ENCODE results near the gene EXOC2.

Gene EXOC2

GRCh38 chr6:513961-514360 is 179.0 kb downstream of the EXOC2 start:
- DNase-seq, result no peak

DNA sequence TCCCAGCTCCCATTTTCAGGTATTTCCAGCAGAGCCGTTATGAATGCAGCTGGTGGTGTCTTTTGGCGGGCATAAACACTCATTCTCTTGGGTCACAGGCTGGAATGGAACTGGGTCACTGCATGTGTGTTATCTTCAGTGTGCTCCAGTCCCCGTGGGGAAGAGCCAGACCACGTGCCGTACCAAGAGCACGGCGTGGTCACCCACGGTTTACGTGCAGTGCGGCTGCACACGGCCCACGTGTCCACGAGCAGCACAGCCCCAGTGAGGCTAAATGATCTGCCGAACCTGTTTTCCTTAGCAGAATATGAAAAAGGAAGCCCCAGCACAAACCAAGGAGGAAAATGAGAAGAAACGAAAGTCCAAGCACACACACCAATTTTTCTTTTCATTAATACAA is 179.9 kb downstream of the EXOC2 start:
- DNase-seq, result no peak

DNA sequence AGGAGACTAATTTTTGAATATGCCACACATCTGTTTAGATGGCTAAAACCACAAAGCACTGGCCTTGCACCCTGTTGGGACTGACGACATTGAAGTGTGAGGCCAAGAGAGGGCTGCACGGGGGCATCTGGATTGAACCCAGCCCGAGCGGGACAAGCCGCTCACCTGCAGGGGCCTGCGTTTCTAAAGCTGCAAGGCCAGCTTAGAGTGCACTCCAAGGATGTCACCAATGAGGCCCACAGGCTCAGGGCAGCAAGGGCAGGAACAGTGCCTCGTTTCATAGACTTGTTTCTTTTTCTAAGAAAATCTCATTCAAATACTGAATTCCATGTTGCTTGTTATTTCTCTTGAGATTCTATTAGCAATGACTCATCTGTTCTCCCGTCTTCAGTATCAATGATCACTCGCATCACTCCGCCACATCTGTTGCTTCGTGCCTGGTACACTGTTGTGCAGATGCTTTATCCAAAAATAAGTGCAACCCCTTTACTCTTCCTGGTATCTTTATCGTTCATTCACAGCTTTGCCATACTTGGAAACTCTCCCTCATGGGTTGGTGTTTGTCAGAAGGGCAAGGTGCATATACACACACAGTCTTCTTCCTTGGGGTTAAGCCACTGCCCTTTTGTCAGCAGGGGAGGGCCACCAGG is 181.3 kb downstream of the EXOC2 start:
- no peak for DNase-seq

DNA sequence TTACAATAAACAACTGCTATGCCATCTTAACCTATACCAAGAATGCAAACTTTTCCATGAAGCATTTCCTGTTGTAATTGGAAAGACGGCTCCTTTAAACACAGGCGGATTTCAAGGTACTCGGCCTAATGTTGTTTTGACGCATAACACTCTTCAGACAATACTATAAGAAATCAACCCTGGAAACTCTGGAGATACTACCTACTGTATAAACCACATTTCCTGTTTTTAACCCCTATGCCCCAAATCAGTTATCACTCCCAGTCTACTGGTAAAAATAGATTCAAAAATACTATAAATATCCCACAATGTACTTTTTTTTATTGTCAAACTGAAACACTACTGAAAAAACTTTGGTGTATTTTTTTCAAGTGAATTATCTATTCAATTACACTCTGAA is 183.3 kb downstream of the EXOC2 start:
- no peak for DNase-seq

GRCh38 chr6:508614-509013 is 184.3 kb downstream of the EXOC2 start:
- DNase-seq, result no peak

DNA sequence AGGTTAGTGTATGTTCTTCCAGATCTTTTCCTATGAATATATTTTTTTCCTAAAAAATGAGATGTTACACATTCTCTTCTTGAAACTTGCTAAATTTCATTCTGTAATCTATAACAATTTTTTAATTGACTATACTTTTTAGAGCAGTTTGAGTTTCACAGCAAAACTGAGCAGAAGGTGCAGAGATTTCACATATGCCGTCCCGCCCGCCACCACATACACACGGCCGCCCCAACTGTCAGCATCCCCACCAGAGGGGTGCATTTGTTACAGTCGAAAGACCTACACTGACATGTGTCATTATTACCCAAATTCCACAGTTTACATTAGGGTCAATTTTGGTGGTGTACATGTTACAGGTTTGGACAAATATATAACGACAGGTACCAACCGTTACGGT is 184.9 kb downstream of the EXOC2 start:
- no peak for DNase-seq

DNA sequence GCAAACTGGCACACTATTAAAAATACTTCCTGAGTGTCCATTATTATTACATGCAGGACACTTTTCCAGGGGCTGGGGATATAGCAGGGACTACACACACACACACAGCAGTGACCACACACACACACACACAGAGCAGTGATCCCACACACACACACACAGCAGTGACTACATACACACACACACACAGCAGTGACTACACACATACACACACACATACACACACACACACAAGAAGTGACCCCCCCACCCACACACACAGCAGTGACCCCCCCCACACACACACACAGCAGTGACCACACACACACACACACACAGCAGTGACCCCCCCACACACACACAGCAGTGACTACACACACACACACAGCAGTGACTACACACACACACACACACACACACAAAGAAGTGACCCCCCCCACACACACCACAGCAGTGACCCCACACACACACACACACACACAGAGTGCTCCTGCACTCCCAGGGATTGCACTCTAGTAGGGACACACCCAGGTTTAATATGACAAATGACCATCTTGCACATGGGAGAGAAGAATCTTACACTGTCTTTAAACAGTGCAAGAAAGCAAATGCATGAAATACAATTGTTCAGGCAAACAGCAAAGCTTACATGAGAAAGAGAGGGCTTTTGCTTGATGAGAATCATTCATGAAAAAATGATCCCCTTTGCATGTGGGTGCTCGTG is 185.9 kb downstream of the EXOC2 start:
- no peak for DNase-seq

DNA sequence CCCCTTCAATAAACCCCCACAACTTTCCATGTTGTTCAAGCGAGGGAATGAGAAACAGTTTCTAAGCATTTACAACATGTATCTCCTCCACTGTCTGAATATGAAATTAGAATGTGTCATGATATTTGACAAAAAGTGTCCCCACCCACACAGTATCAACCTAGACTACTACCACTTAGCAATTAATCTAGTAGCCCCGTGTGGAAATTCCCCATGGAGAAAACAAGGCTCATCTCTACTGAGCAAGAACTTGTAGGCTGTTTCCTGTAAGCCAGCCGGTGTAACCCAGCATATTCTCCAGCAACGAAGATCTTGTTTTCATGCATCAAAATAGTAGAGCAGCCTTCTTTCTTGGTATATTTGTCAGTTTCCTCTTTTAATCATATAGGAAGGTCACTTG is 186.4 kb downstream of the EXOC2 start:
- no peak for DNase-seq

DNA sequence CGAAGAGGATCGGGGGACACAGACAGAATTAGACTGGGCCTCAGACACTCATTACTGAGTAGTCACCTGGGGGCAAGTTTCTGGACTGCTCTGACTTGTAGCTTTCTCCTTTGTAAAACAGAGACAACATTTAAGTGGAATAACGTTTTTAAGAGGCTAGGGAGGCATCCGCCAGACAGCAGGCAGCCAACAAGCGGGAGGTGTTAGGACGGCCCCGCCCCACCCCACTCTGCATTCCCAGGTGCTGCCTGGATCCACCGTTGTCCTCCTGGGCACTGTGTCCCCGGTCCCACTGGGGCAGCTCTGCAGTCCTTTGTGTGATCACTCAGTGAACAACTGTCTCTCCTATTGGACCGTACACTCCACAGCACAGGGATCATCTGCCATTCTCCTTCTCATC is 187.6 kb downstream of the EXOC2 start:
- no peak for DNase-seq

GRCh38 chr6:504446-504980 is 188.4 kb downstream of the EXOC2 start:
- no peak for DNase-seq

DNA sequence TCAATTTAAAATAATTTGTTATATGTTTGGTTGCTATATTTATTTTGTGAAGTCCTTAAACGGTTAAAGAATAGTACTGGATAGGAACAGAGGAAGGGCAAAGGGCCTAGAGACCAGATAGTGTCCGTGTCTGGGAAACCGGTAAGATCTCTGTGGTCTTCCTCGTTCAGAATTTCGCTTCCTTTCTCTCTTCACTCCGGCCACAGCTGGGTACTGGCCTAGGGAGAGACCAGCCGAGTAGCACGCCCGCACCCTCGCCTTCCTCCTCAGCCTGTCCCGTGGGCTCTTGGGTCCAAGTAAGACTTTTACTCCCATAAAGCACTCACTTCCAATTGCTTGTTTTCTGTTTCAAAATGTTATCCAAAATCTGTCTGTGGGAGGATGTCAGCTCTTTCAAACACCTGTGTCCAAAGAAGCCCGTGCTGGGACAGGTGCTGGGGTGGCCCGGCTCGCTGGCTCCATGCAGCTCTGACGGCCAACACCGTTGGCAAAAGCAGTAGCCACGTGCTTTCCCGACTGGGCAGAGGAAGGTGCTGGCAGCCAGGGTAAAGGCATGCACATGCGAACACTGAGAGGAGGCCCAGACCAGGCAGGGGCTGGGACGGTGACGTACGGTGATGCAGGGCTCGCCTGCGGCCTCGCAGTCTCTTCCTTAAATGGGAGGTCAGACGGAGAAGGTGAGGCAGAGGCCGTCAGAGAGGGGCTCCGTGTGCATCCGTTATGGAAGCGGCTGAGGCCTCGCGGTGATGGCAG is 189.2 kb downstream of the EXOC2 start:
- no peak for DNase-seq

GRCh38 chr6:502761-503160 is 190.2 kb downstream of the EXOC2 start:
- no peak for DNase-seq

- peak; percentile 36 for DNase-seq
Observed at GRCh38 chr6:501891-502601, 190.9 kb downstream of the EXOC2 start.

DNA sequence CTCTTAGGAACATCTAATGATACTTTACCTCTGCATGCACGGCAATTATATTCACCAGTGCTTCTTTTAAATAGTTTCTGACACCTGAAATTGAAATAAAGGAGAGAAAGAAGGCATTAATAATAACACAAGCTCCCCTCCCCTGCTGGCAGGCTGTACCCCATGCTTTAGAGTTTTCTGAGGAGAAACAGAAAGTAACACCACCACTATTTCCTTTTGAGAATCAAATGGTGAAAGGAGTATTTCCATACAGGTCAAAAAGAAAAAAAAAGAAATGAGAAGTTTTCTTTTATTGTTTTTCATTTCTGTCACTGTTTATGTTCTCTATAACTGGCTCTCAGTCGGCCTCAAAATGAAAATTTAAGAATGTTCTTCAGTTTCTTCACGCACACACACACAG is 193.3 kb downstream of the EXOC2 start:
- DNase-seq, result no peak

DNA sequence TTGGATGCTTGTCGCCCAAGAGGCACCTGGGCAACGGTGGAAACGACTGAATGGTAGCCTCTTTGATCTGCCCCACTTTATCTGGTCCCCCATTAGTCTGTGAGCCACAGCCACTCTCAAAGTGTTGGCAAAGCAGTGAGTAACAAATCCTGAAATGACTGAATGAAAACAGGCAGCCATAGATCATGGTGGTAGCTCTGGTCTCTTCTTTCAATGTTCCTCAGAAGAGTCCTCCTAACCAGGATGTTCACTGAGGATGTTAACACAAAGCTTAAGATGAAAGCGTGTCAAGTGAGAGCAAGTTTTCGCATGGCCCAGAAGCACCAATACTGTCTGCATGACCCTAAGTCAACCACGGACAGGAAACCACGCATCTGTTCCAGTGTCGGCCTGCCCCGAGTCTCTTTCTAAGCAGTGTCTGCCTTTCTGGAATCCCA is 194.1 kb downstream of the EXOC2 start:
- no peak for DNase-seq

- DNase-seq, result no peak
Observed at GRCh38 chr6:497258-497657, 195.7 kb downstream of the EXOC2 start.

- DNase-seq, result no peak
Observed at GRCh38 chr6:496649-497048, 196.3 kb downstream of the EXOC2 start.

DNA sequence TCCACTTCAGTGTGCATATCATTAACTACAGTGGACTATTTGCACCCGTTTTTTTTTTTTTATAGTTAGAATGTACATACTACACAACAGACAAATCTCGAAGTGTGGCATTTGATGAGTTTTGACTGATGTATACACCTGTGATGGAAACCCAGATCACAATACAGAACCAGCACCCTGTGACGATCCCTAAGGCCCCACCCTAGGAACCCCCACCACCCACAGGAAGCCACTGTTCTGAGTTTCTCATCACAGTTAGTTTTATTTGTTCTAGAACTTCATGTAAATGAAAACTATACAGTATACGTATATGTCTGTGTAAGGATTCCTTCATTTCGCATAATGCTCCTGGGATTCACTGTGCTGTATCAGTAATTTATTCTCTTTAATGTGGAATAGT is 198.5 kb downstream of the EXOC2 start:
- DNase-seq, result no peak

GRCh38 chr6:493840-494239 is 199.1 kb downstream of the EXOC2 start:
- no peak for DNase-seq

- DNase-seq, result no peak
Observed at GRCh38 chr6:492816-493414, 200.0 kb downstream of the EXOC2 start.

- DNase-seq, result no peak
Observed at GRCh38 chr6:492178-492577, 200.8 kb downstream of the EXOC2 start.

DNA sequence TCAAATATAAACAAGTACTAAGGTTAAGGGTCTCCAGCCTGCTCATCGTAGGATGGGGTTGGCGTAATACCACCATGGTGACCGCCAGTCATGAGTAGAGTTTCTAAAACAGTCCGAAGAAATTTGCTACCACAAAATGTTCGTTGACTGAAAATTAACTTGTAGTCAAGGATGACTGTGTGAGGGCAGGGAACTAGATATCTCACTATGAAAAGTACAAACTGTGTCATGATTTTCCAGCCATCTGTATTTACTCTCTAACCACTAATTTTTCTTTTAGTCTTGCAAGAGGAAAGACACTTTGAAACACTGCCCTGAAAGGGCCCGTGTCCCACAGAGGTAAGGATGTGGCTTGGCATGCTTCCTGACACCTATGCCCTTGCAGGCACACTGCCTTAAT is 201.7 kb downstream of the EXOC2 start:
- DNase-seq, result no peak

All from CD4-positive, alpha-beta T cell treated with Interleukin-15 for 1 hour (primary cell).